H1 (cell line): ENCODE measurements around the gene CDK8. TPM values are rescaled to one million over a fixed set of nuclear protein-coding genes. Genes with fewer than 3 reads are reported as not detected.

Experiments
- CEBPB ChIP-seq: IDR thresholded peaks from 2 replicates; pipeline ENCODE4 v1.6.1; 2012; ENCODE audit warnings: low read depth, low read length
- SP1 ChIP-seq: IDR thresholded peaks from 2 replicates; pipeline ENCODE4 v1.6.1; 2011; ENCODE audit warnings: low read depth, low read length
- polyA plus RNA-seq, 7 experiments: library from polyadenylated mRNA; depleted of rRNA in 3 of 7; stranded (reverse) in 5 of 7; unstranded in 2 of 7; fragments of >200 nt in 5 of 7; fragments of 200-250 nt in 2 of 7; gene quantifications; 1 replicate in 5 of 7; 2 replicates in 1 of 7; 4 replicates in 1 of 7; pipeline versions ENCODE4 v1.2.1 to v1.2.3, GENCODE V29; 2011 to 2013; ENCODE audit warnings: missing spikeins in 2 of 7, mixed read lengths in 2 of 7
- small RNA-seq: library from polyadenylated mRNA; stranded (forward); fragments of <200 nt; extraction: miRNeasy Mini kit (QIAGEN cat#:217004); gene quantifications from one replicate; pipeline ENCODE3, GENCODE V24; 2013; ENCODE audit not compliant: insufficient read depth
- total RNA-seq: library from RNA; stranded (reverse); fragmentation: NEBNext Ultra II Directional; extraction: Animal tissue kit (Norgen Biotek cat#: 25700); gene quantifications from 2 replicates; pipeline ENCODE4 v1.2.1, GENCODE V29; 2021
- TF ChIP-seq, protein P1 (sequence below): IDR thresholded peaks from 2 replicates; pipeline ENCODE4 v1.6.1; 2011; ENCODE audit warnings: low read length, improper control_type of control experiment

Gene CDK8
- total and polyA plus RNA-seq, 2 of the 8 experiments (the other 6 are each of a cell fraction or from before 2014, with no cell fraction given): 22.1 to 25.6 TPM

- no peak for TF ChIP-seq CEBPB
- TF ChIP-seq, protein P1, sequence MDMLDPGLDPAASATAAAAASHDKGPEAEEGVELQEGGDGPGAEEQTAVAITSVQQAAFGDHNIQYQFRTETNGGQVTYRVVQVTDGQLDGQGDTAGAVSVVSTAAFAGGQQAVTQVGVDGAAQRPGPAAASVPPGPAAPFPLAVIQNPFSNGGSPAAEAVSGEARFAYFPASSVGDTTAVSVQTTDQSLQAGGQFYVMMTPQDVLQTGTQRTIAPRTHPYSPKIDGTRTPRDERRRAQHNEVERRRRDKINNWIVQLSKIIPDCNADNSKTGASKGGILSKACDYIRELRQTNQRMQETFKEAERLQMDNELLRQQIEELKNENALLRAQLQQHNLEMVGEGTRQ: no peak
- no peak for TF ChIP-seq SP1
Observed at GRCh38 chr13:26449063-26449848, 195.3 kb downstream of the CDK8 start (continued).

Small RNA genes lying within 50 kb of the gene (small RNA-seq; reads per million reads assigned to genes)
- not detected for gene RF02271

Other genes starting within 250 kb of the CDK8 start
- 22.6 and 23.8 TPM in 2 replicates for gene SHISA2, start 202.1 kb upstream of the CDK8 start, total RNA-seq
- gene SHISA2, start 202.1 kb upstream of the CDK8 start, polyA plus RNA-seq (2011; rRNA removed): 8.6 and 10.2 TPM in 2 replicates
- gene RNF6, start 31.8 kb upstream of the CDK8 start, total RNA-seq: 13.8 and 15.0 TPM in 2 replicates
- 3.1 and 4.0 TPM in 2 replicates for gene RNF6, start 31.8 kb upstream of the CDK8 start, polyA plus RNA-seq (2011; rRNA removed)